ENCODE data around the gene DTHD1.

- TF ChIP-seq CTCF (IDR thresholded peaks at IDR 0.05) (no peak), POLR2AphosphoS5 (IDR thresholded peaks at IDR 0.05) (no peak), EP300 (IDR thresholded peaks at IDR 0.05) (no peak)
These were observed 19.7 kb downstream of the DTHD1 start for GRCh38 chr4:36301127-36301526.

Data from stomach (tissue), 4 donors.